GM21576 (cell line): ENCODE results near the gene EXOSC7.

Experiments
- ATAC-seq: cut with Tn5 transposase; IDR thresholded peaks from one replicate; pipeline ENCODE4 v1.9.1; 2021; ENCODE audit warnings: mild to moderate bottlenecking, moderate library complexity; ENCODE audit not compliant: unreplicated experiment

The EXOSC7 gene

GRCh38 chr3:45021524-45022297 lies 45.7 kb downstream of the EXOSC7 start:
- no peak for ATAC-seq

DNA sequence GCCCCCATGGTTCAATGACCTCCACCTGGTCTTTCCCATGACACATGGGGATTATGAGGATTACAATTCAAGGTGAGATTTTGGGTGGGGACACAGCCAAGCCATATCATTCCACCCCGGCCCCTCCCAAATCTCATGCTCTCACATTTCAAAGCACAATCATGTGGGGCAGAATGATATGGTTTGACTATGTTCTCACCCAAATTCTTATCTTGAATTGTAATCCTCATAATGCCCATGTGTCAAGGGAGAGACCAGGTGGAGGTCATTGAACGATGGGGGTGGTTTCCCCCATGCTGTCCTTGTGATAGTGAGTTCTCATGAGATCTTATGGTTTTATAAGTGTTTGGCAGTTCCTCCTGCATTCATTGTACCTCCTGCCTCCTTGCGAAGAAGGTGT lies 47.6 kb downstream of the EXOSC7 start:
- no peak for ATAC-seq

- no peak for ATAC-seq
Observed at GRCh38 chr3:45024542-45025255, 48.7 kb downstream of the EXOSC7 start.

DNA sequence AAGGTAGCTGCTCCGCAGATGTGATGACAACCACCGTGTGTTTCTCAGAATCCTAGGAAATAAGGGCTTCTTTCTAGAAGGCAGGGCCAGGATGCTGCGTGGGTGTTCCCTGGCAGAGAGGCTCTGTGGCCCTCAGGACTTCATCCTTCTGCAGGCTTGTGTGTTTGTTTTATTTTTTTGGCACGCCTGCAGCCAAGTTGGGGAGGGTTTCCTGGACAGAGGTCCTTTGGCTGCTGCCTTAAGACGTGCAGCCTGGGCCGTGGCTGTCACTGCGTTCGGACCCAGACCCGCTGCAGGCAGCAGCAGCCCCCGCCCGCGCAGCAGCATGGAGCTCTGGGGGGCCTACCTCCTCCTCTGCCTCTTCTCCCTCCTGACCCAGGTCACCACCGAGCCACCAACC lies 50.0 kb downstream of the EXOSC7 start, which contains the start of gene CLEC3B:
TSS of gene CLEC3B (plus strand) at position 266 of the 400 bp plus-strand sequence. CDS start at position 326, 60 bp downstream.
- ATAC-seq = no peak

DNA sequence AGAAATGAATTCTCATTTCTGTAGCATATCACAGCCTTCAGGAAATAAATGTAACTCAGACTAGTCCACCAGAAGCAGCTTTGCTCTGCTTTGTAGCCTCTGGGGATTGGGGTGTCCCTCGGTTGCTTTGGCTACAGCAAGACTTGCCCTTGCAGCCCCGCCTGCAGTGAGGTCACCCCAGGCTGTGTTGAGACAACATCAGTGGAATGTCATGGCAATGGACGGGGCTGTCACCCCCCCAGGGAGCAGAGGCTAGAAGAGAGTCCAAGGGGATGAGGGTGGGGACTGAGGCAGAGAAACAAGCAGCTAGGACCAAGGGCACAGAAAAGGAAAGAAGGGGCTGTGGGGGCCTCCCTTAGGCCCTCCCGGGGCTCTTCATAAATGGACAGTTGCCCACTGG lies 50.9 kb downstream of the EXOSC7 start:
- no peak for ATAC-seq

- ATAC-seq = no peak
Observed at GRCh38 chr3:45027441-45027840, 51.4 kb downstream of the EXOSC7 start.

GRCh38 chr3:45029216-45029615 lies 53.2 kb downstream of the EXOSC7 start:
- ATAC-seq = no peak

DNA sequence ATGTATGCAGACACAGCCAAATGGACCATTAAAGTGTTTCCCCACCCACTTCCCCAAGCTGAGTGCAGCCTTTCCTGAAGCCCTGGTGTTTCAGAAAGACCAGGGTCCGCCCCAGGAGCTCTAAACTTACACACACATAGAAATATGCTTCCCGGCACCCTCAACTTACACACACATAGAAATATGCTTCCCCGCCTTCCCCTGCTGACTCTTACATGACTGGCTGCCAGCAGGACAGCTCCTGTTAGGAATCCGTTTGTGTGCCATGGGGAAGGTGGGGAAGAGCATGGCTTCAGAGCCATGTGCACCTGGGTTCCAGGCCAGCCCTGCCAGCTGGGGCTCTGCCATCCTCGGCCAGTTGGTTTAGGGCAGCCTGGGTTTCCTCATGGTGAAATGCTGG lies 53.6 kb downstream of the EXOSC7 start:
- no peak for ATAC-seq

DNA sequence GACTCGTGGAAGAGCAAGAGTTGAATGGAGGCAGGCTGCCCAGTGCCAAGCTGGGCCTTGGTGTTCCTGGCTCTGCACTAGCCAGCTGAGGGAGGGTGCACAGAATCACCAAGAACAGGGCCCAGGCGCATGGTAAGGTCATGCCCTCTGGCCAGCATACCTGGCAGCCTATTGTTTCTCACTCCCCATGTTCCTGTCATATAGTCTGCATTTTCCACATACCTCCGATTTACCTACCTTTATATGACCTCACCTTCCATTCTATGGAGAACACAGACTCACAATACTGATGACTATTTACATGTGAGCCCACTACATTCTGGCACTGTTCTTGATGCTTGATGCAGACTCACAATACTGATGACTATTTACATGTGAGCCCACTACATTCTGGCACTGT lies 55.5 kb downstream of the EXOSC7 start:
- no peak for ATAC-seq

DNA sequence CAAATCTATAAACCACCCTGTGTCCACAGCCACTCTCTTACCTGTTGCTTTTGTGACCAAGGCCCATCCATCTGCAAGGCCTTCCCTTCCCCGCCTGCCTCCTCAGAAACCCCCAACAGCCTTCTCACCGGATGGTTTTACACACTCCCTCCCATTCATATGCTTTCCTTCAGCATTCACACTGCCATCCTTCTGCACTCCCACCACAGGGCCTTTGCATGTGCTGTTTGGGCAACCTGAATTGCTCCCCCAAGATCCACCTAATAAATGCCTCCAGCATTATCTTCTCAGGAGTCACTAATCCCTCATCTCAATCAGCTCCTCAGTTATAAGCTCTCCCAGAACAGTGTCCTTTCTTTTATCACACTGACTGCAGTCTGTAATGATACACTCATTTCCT lies 56.1 kb downstream of the EXOSC7 start:
- no peak for ATAC-seq

GRCh38 chr3:45033791-45034190 lies 57.7 kb downstream of the EXOSC7 start:
- ATAC-seq = no peak

- ATAC-seq = no peak
Observed at GRCh38 chr3:45034612-45035252, 58.7 kb downstream of the EXOSC7 start.

- no peak for ATAC-seq
Observed at GRCh38 chr3:45035441-45036301, 59.6 kb downstream of the EXOSC7 start.

GRCh38 chr3:45037720-45038455 lies 61.8 kb downstream of the EXOSC7 start:
- ATAC-seq = peak; percentile 62

DNA sequence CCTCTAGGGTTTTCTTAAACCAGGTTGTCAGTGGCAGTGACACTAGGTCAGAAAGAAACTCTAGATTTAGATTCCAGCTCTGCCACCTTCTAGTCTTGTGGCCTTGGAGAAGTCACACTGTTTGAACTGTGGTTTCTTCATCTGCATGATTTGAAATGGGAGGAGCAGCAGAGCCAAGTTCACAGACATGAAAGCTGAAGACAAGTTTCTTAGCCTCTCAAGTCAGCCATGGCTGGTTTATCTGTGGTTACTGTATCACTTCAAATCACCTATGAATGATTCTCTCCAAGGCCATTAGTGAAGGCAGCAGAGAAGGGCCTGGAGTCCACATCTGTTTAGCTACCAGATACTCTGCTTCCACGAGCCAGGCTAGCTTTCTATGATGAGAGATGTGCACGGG lies 65.6 kb downstream of the EXOSC7 start:
- no peak for ATAC-seq

GRCh38 chr3:45042162-45042561 lies 66.1 kb downstream of the EXOSC7 start:
- ATAC-seq = no peak

DNA sequence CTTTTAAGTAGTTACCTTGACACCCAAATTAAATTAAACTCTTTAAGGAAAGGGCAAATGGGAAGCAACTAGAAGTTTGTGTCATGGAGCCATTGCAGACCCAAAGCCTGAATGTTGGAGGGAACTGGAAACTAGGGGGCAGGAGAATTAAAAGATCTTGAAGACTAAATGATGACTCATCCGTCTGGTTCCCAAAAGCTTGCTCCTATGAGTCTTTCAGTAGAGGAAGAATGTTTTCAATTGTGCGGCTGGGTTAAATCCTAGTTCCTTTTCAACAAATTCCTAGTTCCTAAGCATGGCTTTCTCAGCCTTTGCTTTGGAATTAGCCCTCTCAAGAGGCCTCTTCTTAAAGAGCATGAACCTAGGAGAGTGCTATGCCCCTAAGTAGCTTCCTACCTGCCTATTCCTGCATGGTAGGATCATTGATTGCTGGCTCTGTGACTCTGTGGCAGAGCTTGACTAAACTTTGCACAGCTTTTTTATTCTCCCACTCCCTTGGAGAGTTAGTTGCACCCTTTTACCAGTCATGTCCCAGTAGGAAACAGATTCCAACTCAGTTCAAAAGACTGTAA lies 67.8 kb downstream of the EXOSC7 start:
- no peak for ATAC-seq

- ATAC-seq = no peak
Observed at GRCh38 chr3:45048244-45048643, 72.2 kb downstream of the EXOSC7 start.

GRCh38 chr3:45049807-45050206 lies 73.8 kb downstream of the EXOSC7 start:
- ATAC-seq = no peak

DNA sequence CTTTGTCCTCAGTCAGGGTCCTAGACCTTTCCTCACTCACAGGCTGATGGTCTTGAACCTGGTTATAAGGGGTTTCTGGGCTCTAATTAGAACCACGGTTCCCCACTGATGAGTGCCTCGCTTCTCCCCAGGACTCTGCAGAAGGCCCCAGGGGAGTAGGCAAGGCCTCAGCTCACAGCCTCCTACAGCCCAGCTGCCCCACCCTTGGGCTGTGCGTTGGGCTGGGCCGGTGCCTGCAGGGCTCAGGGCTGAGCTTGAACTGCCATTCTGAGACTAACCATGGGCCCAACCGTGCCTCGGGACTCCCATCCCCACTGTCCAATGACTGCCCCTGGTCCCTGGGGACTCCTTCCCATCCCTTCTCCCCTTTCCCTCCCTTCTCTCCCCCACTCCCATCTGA lies 75.6 kb downstream of the EXOSC7 start:
- no peak for ATAC-seq
